ENCODE measurements around the gene FDX1. TPM values are rescaled to one million over a fixed set of nuclear protein-coding genes. Genes with fewer than 3 reads are reported as not detected.

The FDX1 gene
- total and polyA plus RNA-seq, 2 of the 8 experiments (the other 6 are each of a cell fraction or from before 2014, with no cell fraction given), result 3.7 to 9.6 TPM

- WGBS, 2 experiments (ENCODE audit: extremely low coverage in 1 of 2, insufficient coverage in 1 of 2, insufficient read length in 1 of 2, insufficient replicate concordance in 2 of 2, low coverage in 1 of 2, low lambda C conversion rate in 2 of 2, missing lambda C conversion rate in 1 of 2), result 45% methylated on average over 2 of the region's 2 CpGs; no CpG with 5 or more reads in 1 of the 2 experiments
- H2BK15ac ChIP-seq (ENCODE audit: low read length), result no peak overlapping the region
- no peak overlapping the region for H4K8ac ChIP-seq (ENCODE audit: extremely low read depth, insufficient read depth, low read length)
- TF ChIP-seq KDM4A (IDR thresholded peaks at IDR 0.05; ENCODE audit: low read depth, low read length, severe bottlenecking) (no peak), BRCA1 (IDR thresholded peaks at IDR 0.05; ENCODE audit: low read depth, low read length) (no peak), SP4 (IDR thresholded peaks at IDR 0.05; ENCODE audit: low read length) (no peak), NANOG (IDR thresholded peaks at IDR 0.05; ENCODE audit: insufficient read depth, low read depth, low read length, poor library complexity, severe bottlenecking) (no peak), E2F6 (IDR thresholded peaks at IDR 0.05) (no peak), CBX8 (IDR thresholded peaks at IDR 0.05; ENCODE audit: borderline replicate concordance, low read depth, low read length) (no peak), ATF2 (IDR thresholded peaks at IDR 0.05; ENCODE audit: low read length) (no peak), SIRT6 (IDR thresholded peaks at IDR 0.05; ENCODE audit: low read length) (no peak), POLR2A (IDR thresholded peaks at IDR 0.05; ENCODE audit: control extremely low read depth in 1 of 2, low read depth in 2 of 2, low read length in 2 of 2) (no peak), POLR2AphosphoS5 (IDR thresholded peaks at IDR 0.05; ENCODE audit: low read depth, low read length) (no peak)
- no peak overlapping the region for H4K91ac ChIP-seq (replicated peaks; ENCODE audit: insufficient read length, low read length)
- POLR2A ChIA-PET (ENCODE audit: partially characterized antibody), result no interaction called here
- H3K4me2 ChIP-seq (ENCODE audit: insufficient read depth in 1 of 2, low read depth in 2 of 2, low read length in 2 of 2), result no peak overlapping the region
- no peaks in the 10 kb centered on the region for H3K36me3 ChIP-seq (ENCODE audit: control insufficient read depth in 2 of 4, insufficient read depth in 4 of 4, low read length in 3 of 4)
- no peak overlapping the region for H2AFZ ChIP-seq (ENCODE audit: low read length)
- no peak for DNase-seq (ENCODE audit: low read depth in 1 of 2, low spot score in 2 of 2)
- no peak overlapping the region for H3K4ac ChIP-seq (replicated peaks; ENCODE audit: insufficient read length, low read depth, low read length)
- no peak overlapping the region for H3K14ac ChIP-seq (ENCODE audit: insufficient read length)
- H3K79me1 ChIP-seq (ENCODE audit: low read depth, low read length), result no peaks in the 10 kb centered on the region
- FAIRE-seq, result no peak
- H3K27me3 ChIP-seq (replicated peaks in 1 of 4; ENCODE audit: control insufficient read depth in 3 of 4, extremely low read depth in 1 of 4, insufficient read depth in 3 of 4, low read length in 3 of 4), result no peaks in the 10 kb centered on the region
- no peaks in the 10 kb centered on the region; a peak in 1 of 4 replicates for H3K9me3 ChIP-seq (ENCODE audit: insufficient read depth in 2 of 2, low read depth in 1 of 2, low read length in 1 of 2)
- no peaks in the 10 kb centered on the region for H4K20me1 ChIP-seq (replicated peaks in 1 of 2; ENCODE audit: control insufficient read depth in 1 of 2, insufficient read depth in 2 of 2, low read length in 2 of 2)
- H2BK120ac ChIP-seq (replicated peaks; ENCODE audit: low read depth, low read length), result no peak overlapping the region
- H3K79me2 ChIP-seq (ENCODE audit: control insufficient read depth in 1 of 2, insufficient read depth in 2 of 2, low read length in 2 of 2), result no peaks in the 10 kb centered on the region
- no peak overlapping the region for H3K18ac ChIP-seq (ENCODE audit: extremely low read depth, low read length)
- no peaks in the 10 kb centered on the region for H3K23me2 ChIP-seq (ENCODE audit: low read depth, low read length)
- H3K23ac ChIP-seq (ENCODE audit: insufficient read length), result no peak overlapping the region
- H2BK5ac ChIP-seq (ENCODE audit: low read depth, low read length), result no peak overlapping the region
- peaks cover 0 to 7% (median 5%) of the 10 kb centered on the region in 4 experiments; a peak in 6 of 7 replicates for H3K4me1 ChIP-seq (replicated peaks in 1 of 4; ENCODE audit: control insufficient read depth in 3 of 4, insufficient read depth in 4 of 4, low read length in 3 of 4)
- no peak overlapping the region for H2AK5ac ChIP-seq (ENCODE audit: low read depth, low read length)
- no peak overlapping the region for H3K56ac ChIP-seq (replicated peaks; ENCODE audit: insufficient read length, low read depth, low read length)
- no peak overlapping the region for H3K9ac ChIP-seq (replicated peaks in 1 of 4; ENCODE audit: extremely low read depth in 1 of 4, low read depth in 3 of 4, low read length in 3 of 4)
- H3K4me3 ChIP-seq (ENCODE audit: extremely low read depth in 1 of 4, insufficient read depth in 2 of 4, low read depth in 3 of 4, low read length in 4 of 4), result no peak overlapping the region
- no peak overlapping the region for H2BK12ac ChIP-seq (ENCODE audit: low read depth, low read length)
- no peak overlapping the region for H4K5ac ChIP-seq (ENCODE audit: insufficient read length, low read depth, low read length)
- CTCF ChIA-PET (ENCODE audit: partially characterized antibody), result interaction anchor here (0.6 to 5.2 kb wide), 2 partner anchors 9 to 41 kb away, joined by 3 to 29 read pairs; no protein-coding TSS in a partner anchor
- H3K27ac ChIP-seq (ENCODE audit: low read depth, low read length), result no peak overlapping the region
- no peak overlapping the region for H2BK20ac ChIP-seq (ENCODE audit: low read length)
These were observed 58.7 kb downstream of the FDX1 start for GRCh38 chr11:110488446-110488845.
